GM18505 (cell line): ENCODE results near the gene RBM7.

Source experiments
- ATAC-seq: cut with Tn5 transposase; IDR thresholded peaks from one replicate; pipeline ENCODE4 v1.9.1; 2021; ENCODE audit not compliant: unreplicated experiment
- POLR2A ChIP-seq: IDR thresholded peaks from 4 replicates; pipeline ENCODE4 v1.6.1; 2011; ENCODE audit warnings: borderline replicate concordance; ENCODE audit not compliant: insufficient read depth, insufficient read length; ENCODE audit errors: extremely low read depth

RBM7 gene

GRCh38 chr11:114412946-114413345 lies 12.5 kb downstream of the RBM7 start:
- ATAC-seq: no peak
- no peak for TF ChIP-seq POLR2A

DNA sequence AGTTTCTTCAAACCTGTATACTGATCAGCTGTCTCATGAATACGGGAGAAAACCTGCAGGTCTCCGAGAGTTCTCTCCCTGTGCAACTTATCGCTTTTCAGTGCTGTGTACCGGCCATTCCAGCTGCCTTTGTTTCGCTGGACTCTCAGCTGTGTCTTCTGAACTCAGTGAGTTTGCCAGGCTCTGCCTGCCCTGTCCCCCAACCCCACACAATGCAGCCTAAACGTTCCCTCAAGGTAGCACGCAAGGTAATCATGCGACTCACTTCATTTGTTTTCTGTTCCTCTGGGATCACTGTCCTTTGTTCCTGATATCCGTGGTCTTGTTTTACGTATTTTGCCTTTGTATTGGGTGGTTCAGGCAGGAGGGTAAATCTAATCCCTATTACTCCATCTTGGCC lies 13.5 kb downstream of the RBM7 start:
- ATAC-seq: no peak
- TF ChIP-seq POLR2A: no peak

DNA sequence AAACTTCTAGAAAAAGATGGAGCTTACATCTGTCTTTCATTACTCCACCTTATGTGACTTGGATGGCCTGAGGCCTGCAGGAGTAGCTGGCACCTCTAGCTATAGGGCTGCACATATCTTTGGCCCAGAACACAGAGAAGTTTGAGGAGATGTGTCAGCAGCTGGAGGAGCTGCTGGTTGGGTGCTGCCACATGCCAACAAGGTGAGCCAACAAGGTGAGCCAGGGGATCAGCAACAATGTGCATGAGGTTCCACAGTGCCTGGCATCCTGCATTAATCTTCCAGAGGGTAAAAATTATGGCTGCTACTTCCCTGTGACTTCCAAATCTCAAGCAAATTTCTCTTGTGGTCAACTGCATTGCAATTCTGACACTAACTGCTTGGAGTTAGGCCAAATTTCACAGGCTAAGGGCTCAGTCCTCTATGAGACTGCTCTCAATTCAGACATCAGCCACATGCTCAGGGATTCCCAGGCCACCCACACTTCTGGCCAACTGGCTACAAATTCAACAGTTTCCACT lies 16.0 kb downstream of the RBM7 start:
- no peak for TF ChIP-seq POLR2A
- ATAC-seq: no peak

DNA sequence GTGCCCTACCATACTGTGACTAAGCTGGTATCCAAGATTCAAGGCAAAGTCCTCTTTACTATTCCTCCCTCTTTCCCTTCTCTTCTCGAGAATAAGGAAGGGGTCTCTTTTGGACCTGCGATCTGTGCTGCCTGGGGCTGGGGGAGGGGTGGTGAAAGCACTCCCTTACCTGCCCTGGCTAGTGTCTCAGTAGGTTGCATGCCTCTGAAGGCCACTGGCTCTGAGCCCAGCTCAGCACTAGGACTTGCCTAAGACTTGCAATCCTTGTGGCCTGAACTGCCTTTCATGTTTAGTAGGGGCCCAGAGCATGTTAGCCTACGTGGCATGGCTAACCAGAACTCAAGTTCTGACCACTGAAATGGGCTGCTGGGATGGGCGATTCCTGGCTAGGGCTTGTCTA lies 25.8 kb downstream of the RBM7 start:
- no peak for ATAC-seq
- TF ChIP-seq POLR2A: no peak

DNA sequence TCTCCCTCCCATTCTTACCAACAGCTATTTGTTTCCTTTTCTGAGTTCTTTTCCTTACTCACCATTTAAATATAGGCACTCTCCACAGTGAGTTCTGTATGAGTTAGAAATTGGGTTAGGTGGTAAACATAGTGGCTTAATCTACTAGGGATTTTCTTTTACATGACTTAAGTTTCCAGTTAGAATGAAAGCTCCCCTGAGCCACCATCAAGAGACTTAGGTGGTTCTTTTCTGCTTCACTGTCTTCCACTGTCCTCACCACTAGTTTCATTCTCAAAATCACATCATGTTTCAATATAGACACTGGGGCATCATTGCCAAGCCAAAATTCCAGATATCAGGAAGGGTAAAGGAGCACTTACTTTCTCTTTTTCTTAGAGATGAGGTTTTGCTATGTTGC lies 29.8 kb downstream of the RBM7 start:
- no peak for ATAC-seq
- TF ChIP-seq POLR2A: no peak

GRCh38 chr11:114432893-114433292 lies 32.4 kb downstream of the RBM7 start:
- no peak for TF ChIP-seq POLR2A
- ATAC-seq: no peak

DNA sequence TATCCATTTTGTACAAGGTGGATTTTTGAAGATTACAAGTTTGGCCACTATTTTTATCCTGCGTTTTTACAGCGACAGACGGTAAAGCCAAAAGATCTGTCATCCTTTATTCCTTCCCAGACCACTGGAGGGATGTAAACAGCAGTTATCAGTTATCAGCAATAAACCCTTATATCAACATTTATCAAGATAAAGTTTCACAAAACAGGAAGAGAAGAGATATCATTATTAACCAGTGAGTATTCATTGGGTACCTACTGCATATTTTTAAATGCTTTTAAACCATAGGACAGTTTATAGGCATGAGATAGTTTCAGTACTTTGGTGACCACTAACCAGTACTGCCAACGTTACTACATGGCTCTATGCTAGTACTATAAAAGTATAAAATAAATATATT lies 32.9 kb downstream of the RBM7 start:
- ATAC-seq: no peak
- no peak for TF ChIP-seq POLR2A

DNA sequence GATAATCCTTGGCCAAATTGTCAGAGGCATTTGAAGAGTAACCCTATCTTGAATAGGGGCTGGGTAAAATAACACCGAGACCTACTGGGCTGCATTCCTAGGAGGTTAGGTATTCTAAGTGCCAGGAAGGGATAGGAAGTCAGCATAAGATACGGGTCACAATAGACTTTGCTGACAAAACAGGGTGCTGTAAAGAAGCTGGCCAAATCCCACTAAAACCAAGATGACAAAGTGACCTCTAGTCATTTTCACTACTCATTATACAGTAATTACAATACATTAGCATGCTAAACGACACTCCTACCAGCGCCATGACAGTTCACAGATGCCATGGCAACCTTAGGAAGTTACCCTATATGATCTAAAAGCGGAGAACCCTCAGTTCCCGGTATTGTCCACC lies 37.8 kb downstream of the RBM7 start:
- TF ChIP-seq POLR2A: no peak

GRCh38 chr11:114439229-114440120 lies 39.0 kb downstream of the RBM7 start, which contains the start of gene REXO2:
REXO2 (plus strand) TSS chr11:114439467; CDS start chr11:114439529, 62 bp downstream.
- ATAC-seq: peak; percentile 99
- TF ChIP-seq POLR2A: peak; percentile 48

More for the DNA sequence above, 37.8 kb downstream of the RBM7 start:
- ATAC-seq: no peak

- no peak for ATAC-seq
- no peak for TF ChIP-seq POLR2A
Observed at GRCh38 chr11:114440121-114440860, 39.8 kb downstream of the RBM7 start.

DNA sequence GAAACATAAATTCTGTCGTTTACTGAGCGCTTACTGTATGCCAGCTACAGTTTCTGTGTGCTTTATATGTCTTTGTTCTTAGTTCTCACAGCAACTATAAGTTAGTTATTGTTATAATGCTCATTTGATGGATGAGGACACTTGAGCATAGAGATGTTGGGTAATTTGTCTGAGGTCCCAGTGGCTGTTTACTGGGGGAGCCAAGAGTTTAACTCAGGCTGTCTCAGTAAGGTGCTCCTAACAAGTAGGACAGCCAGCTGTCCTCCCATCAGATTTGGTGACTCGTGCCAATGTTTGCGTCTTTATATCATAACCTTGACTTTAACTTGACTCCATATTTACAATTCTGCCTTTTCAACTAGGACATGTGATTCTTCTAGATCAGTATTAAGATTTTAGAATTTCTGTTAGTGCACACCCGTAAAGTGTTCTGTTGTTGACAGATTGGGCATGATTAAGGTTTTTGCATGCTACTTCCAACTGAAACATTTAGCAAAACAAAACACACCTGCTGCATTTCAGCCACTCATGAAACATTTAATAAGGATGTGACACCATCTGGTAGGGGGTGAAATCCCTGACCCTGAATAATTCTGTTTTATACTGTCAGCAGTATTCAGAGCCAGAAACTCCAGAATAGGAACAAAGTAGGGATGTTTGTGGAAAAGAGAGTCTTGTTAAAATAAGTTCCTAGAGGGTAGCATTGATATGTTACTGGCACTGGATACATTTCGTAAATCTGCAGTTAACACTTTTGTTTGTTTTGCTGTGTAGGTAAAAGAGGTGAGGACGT lies 40.7 kb downstream of the RBM7 start:
- no peak for ATAC-seq
- TF ChIP-seq POLR2A: no peak

- TF ChIP-seq POLR2A: no peak
- ATAC-seq: no peak
Observed at GRCh38 chr11:114441921-114442320, 41.5 kb downstream of the RBM7 start.

- no peak for ATAC-seq
- TF ChIP-seq POLR2A: no peak
Observed at GRCh38 chr11:114442536-114442935, 42.1 kb downstream of the RBM7 start.
